Heart left ventricle (tissue), 13 donors: ENCODE results near the gene RBM33.

ENCODE experiments used
- CTCF ChIP-seq, 12 donors: fragments of 200-600 bp; sonication (generic) in 4 of 12; IDR thresholded peaks; one replicate each; pipeline versions ENCODE4 v1.5.0 to v1.8.0; 2018 to 2022; ENCODE audit warnings: antibody characterized with exemption in 12 of 12, mild to moderate bottlenecking in 5 of 12
- POLR2A ChIP-seq, 2 donors: fragments of 450-650 bp; IDR thresholded peaks; one replicate each; pipeline ENCODE4 v1.6.1; 2017; ENCODE audit warnings: antibody characterized with exemption in 2 of 2, mild to moderate bottlenecking in 2 of 2, moderate library complexity in 2 of 2
- donor health status: ischemic (EF 13 %, LVEDD 7.1; RV severe dilation, severe dysfunction).
- donor health status: DM: no; HTN: yes; CAD: no.
- donor health status: DM: no; HTN: no; CAD: no.
- donor health status: ischemic (EF 25% LVEDD 6.9; RV normal size, moderate dysfunction).
- donor health status: ischemic (EF 25% LVEDD 5.7; RV mildly dilated, moderate dysfunction).
- donor health status: ischemic (EF 35%, LVEDD 5.7; RV mildly dilated, moderate dysfunction).
- donor health status: nonischemic (EF 11% LVEDD 7.7; RV severe dilation, severe dysfunction).
- donor health status: DM: yes; HTN: yes; CAD: no.
- donor health status: PGD.
- donor health status: ischemic (EF 29% LVEDD 5.4; RV normal size, mild dysfunction).
- donor health status: nonischemic (EF 23%, LVEDD 6.1; RV moderate dilation, normal function).

- TF ChIP-seq CTCF (IDR thresholded peaks at IDR 0.05) (no peak), POLR2A (IDR thresholded peaks at IDR 0.05) (no peak)
Observed at GRCh38 chr7:155603858-155604503, 40.5 kb upstream of the RBM33 start.
